Coronary artery (tissue), 2 donors: Measurements from ENCODE around the gene CD151.

Experiments used
- DNase-seq: peaks from one replicate; pipeline ENCODE4 v3.0.0-alpha.2; 2017; ENCODE audit warnings: low spot score
- H3K27ac ChIP-seq, 2 donors: fragments of 200-600 bp; sonication (generic); one replicate each; pipeline ENCODE4 v1.5.1; 2016 to 2019
- H3K4me3 ChIP-seq: fragments of 200-600 bp; sonication (generic); 2 replicates; pipeline ENCODE4 v1.5.1; 2016; ENCODE audit warnings: mild to moderate bottlenecking, moderate library complexity
- CTCF ChIP-seq: fragments of 200-600 bp; sonication (generic); IDR thresholded peaks from one replicate; pipeline ENCODE4 v1.5.1; 2019; ENCODE audit warnings: antibody characterized with exemption

Gene CD151

GRCh38 chr11:862696-863022, 29.9 kb downstream of the CD151 start:
- no peak overlapping the region for H3K4me3 ChIP-seq
- DNase-seq: no peak
- peak overlapping the region in 1 of 2 donors; percentile 31 for H3K27ac ChIP-seq
- no peak for TF ChIP-seq CTCF

- DNase-seq: no peak
- H3K4me3 ChIP-seq: no peak overlapping the region
- TF ChIP-seq CTCF: no peak
- H3K27ac ChIP-seq: no peak overlapping the region
These were observed 30.5 kb downstream of the CD151 start for GRCh38 chr11:863023-863909.

- no peak for TF ChIP-seq CTCF
- Histone ChIP-seq H3K27ac (no peak overlapping the region), H3K4me3 (no peak overlapping the region)
- no peak for DNase-seq
These were observed 31.4 kb downstream of the CD151 start for GRCh38 chr11:863910-864827.

GRCh38 chr11:864898-865297, 32.1 kb downstream of the CD151 start:
- H3K27ac ChIP-seq: no peak overlapping the region
- DNase-seq: no peak

GRCh38 chr11:865462-866430, 33.0 kb downstream of the CD151 start:
- no peak for TF ChIP-seq CTCF
- no peak for DNase-seq
- Histone ChIP-seq H3K4me3 (no peak overlapping the region), H3K27ac (no peak overlapping the region)

More at GRCh38 chr11:864898-865297, 32.1 kb downstream of the CD151 start:
- no peak for TF ChIP-seq CTCF
- H3K4me3 ChIP-seq: no peak overlapping the region

GRCh38 chr11:866481-866880, 33.7 kb downstream of the CD151 start:
- no peak for TF ChIP-seq CTCF
- no peak overlapping the region for H3K4me3 ChIP-seq
- no peak overlapping the region for H3K27ac ChIP-seq
- DNase-seq: no peak
